Cardiac fibroblast (primary cell): ENCODE measurements around the gene CRYBA2.

Experiments
- DNase-seq, 2 donors: peaks; one replicate each; pipeline versions ENCODE4 v3.0.0 to v3.0.0-alpha.2; 2010; ENCODE audit warnings: low read depth in 2 of 2
- H3K4me3 ChIP-seq, 2 donors: replicated peaks in 1 of 2; 1 replicate in 1 of 2; 2 replicates in 1 of 2; pipeline ENCODE4 v1.5.1; 2011; ENCODE audit warnings: low read depth in 2 of 2, low read length in 2 of 2, mild to moderate bottlenecking in 2 of 2, moderate library complexity in 1 of 2
- TF ChIP-seq, protein P1 (sequence below): IDR thresholded peaks from one replicate; pipeline ENCODE4 v1.5.1; 2011; ENCODE audit warnings: low read depth, mild to moderate bottlenecking, low read length, inconsistent platforms

CRYBA2 gene

DNA sequence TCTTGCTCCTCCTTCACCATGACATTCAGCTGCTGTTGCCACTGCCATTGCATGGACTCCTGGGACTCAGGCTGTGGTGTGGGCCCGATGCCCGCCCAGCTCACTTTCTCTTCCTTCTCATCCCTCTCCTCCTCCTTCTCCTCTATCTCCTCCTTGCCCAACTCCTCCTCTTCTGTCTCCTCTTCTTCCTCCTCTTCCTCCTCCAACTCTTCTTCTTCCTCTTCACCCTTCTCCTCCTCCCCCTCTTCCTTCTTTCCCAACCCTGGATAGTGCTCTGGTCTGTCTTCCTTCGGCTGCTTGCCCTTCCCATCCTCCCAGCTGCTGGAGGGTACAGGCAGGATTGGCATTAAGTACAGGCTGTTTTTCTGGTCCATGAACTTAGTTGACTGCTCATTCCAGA, 10.8 kb upstream of the CRYBA2 start:
- DNase-seq = no peak
- no peak overlapping the region for H3K4me3 ChIP-seq
- TF ChIP-seq, protein P1, sequence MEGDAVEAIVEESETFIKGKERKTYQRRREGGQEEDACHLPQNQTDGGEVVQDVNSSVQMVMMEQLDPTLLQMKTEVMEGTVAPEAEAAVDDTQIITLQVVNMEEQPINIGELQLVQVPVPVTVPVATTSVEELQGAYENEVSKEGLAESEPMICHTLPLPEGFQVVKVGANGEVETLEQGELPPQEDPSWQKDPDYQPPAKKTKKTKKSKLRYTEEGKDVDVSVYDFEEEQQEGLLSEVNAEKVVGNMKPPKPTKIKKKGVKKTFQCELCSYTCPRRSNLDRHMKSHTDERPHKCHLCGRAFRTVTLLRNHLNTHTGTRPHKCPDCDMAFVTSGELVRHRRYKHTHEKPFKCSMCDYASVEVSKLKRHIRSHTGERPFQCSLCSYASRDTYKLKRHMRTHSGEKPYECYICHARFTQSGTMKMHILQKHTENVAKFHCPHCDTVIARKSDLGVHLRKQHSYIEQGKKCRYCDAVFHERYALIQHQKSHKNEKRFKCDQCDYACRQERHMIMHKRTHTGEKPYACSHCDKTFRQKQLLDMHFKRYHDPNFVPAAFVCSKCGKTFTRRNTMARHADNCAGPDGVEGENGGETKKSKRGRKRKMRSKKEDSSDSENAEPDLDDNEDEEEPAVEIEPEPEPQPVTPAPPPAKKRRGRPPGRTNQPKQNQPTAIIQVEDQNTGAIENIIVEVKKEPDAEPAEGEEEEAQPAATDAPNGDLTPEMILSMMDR = no peak

DNA sequence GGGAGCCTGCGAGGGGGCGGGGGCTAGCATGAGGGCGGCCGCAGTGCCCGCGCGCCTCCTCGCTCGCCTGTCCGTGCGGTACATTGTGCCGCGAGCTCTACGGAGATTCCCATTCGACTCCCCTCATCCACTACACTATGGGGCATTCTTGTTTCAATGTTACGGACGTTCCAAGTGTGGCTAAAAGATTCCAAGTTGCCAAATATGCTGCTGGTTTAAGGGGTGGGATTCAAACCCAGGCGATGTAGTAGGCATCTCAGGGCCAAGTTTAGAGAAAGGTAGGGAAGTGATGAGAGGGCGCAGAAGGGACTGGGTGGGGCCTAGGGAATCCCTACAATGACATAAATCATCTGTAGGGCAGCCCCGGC, 10.0 kb upstream of the CRYBA2 start:
- DNase-seq = no peak
- TF ChIP-seq, protein P1 = no peak
- no peak overlapping the region for H3K4me3 ChIP-seq

DNA sequence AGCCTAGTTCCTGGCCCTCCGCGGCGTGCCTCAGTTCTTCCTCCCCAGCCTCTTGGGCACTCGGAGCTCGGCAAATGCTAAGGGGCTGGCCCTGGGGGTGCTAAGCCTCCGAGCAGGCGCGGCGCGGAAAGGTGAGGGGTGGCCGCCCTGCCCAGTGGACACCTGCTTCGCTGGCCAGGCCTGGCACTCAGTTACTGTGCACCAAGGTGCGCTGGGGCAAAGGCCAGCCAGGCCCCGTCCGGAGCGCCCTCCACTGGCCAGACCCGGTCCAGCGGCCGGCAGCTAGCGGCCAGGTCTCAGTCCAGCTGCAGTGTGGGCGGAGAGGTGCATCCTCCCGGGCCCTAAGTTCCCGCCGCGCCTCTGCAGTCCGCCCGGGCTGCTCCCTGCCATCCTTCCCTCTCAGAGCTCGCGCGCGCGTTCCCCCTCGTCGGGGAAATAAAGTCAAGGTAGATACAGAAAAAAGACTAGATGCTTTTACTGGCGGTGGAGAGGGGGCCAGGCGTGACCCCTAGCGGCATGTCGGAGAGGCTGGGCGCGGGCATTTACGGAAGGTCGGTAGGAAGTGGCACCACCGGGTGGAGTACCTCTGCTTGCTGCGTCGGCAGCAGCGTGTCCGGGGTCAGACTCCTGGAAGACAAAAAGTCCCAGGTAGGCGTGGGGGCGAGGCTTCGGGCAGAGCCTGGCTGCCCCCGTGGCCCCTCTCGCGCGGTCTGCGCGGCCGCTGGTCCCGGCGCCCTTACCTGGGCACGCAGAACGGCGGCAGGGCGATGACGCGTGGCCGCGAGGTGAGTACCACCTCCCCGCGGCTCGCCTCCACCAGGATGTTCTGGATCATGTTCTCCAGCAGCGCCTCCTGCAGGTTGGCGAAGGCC, 9.4 kb upstream of the CRYBA2 start:
- H3K4me3 ChIP-seq = no peak overlapping the region
- peak; percentile 19 to 28 for DNase-seq
- TF ChIP-seq, protein P1 = peak; percentile 23

DNA sequence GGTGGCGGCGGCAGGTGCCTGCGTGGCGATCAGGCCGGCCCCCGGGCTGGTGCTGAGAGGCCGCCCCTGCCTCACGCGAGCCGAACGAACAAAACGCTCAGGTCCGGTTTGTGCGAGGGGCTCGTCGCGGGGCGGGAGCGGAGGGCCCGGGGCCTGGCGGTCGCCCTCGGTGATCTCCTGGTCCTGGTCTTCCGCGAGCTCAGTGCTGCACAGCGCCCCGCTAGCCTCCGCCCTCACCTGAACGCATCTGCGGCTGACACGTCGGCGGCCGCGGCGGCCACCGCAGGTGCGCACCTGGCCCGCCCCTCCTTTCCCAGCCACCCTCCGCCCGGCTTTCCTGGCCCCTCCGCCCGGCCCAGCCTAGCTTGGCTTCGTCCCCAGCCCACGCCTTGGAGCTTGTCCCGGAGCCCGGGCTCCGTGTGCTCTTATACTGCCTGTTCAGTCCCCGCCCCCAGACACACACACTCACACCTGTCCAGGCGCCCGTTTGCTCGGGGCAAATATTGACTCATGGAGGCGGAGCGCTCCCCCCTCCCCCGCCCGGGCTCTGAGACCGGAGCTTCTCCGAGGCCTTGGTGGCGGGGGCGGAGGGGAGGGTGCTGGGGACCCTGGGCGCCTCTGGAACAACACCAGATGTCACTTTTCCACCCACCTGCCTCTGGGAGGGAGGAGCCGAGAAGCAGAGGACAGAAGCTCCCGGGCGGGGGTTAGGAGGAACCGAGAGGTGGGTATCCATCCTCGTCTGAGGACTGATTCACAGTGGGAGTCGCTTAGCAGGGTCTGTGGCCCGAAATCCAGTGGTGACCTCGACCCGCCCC, 8.6 kb upstream of the CRYBA2 start:
- DNase-seq = no peak
- H3K4me3 ChIP-seq = no peak overlapping the region
- TF ChIP-seq, protein P1 = no peak

DNA sequence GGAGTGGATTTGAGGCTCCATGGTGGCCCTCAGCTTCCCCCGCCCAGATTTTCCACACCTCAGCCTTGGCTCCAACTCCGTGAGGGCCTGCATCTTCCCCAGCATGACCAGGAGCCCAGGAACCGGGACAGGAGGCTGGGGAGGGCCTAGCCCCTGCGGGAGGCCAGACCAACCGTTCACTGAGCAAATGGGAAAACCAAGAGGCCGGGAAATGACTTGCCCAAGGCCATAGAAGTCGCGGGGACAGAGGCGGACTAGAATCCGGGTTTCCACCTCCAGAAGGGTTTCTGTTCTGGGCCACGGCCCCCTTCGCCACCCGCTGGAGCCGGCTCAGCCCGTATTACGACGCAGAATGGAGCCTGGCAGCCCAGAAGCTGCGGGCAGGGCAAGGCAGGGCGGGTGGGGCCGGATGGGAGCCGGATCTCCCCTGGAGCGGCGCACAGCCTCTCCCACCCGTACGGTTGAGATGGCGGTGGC, 7.9 kb upstream of the CRYBA2 start:
- no peak for DNase-seq
- TF ChIP-seq, protein P1 = no peak
- H3K4me3 ChIP-seq = no peak overlapping the region

DNA sequence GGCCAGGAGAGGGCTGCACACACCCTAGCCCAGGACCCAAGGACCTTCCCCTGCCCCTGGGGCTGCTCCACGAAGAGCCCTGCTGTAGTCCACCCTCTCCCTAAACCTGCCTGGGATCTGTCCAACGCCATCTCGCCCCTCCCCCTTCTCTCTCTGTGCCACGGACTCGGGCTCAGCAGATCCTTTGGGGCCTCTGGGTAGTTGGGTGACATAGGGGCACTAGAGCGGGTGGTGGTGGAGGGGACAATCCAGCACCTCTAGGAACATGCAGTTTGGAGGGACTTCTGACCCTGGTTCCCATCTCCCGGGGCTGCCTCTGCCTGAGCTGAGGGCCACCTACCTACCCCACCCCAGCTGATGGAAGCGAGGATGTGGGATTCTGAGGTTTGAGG, 7.3 kb upstream of the CRYBA2 start:
- no peak overlapping the region for H3K4me3 ChIP-seq
- TF ChIP-seq, protein P1 = no peak
- DNase-seq = no peak
